Hepatocyte (in vitro differentiated cells): ENCODE results near the gene KIAA1755. TPM values are rescaled to one million over a fixed set of nuclear protein-coding genes. Genes with fewer than 3 reads are reported as not detected.

ENCODE experiments used
- DNase-seq: peaks from one replicate; pipeline ENCODE4 v3.0.0-alpha.2; 2016; ENCODE audit warnings: low spot score
- H2AFZ ChIP-seq: fragments of 200-600 bp; sonication (generic); 2 replicates; pipeline ENCODE4 v1.6.0; 2016; ENCODE audit warnings: antibody characterized with exemption, mild to moderate bottlenecking
- H3K27ac ChIP-seq: fragments of 200-600 bp; sonication (generic); 2 replicates; pipeline ENCODE4 v1.5.1; 2016; ENCODE audit warnings: mild to moderate bottlenecking
- H3K27me3 ChIP-seq: fragments of 200-600 bp; sonication (generic); 2 replicates; pipeline ENCODE4 v1.6.1; 2016
- H3K36me3 ChIP-seq: fragments of 200-600 bp; sonication (generic); replicated peaks from 2 replicates; pipeline ENCODE4 v1.5.1; 2016; ENCODE audit warnings: low read depth; ENCODE audit not compliant: insufficient read depth
- H3K4me1 ChIP-seq: fragments of 200-600 bp; sonication (generic); 2 replicates; pipeline ENCODE4 v1.5.1; 2016; ENCODE audit warnings: mild to moderate bottlenecking, moderate library complexity; ENCODE audit not compliant: insufficient read depth
- H3K4me2 ChIP-seq: fragments of 200-600 bp; sonication (generic); 2 replicates; pipeline ENCODE4 v1.6.0; 2016
- H3K4me3 ChIP-seq: fragments of 200-600 bp; sonication (generic); 2 replicates; pipeline ENCODE4 v1.5.1; 2016; ENCODE audit warnings: mild to moderate bottlenecking
- H3K79me2 ChIP-seq: fragments of 200-600 bp; sonication (generic); 2 replicates; pipeline ENCODE4 v1.6.0; 2017; ENCODE audit warnings: mild to moderate bottlenecking
- H3K9me2 ChIP-seq: fragments of 200-600 bp; sonication (generic); replicated peaks from 2 replicates; pipeline ENCODE4 v1.6.0; 2017; ENCODE audit warnings: mild to moderate bottlenecking; ENCODE audit not compliant: insufficient read depth
- H3K9me3 ChIP-seq: fragments of 200-600 bp; sonication (generic); 2 replicates; pipeline ENCODE4 v1.5.1; 2016; ENCODE audit warnings: low read depth, mild to moderate bottlenecking
- H4K20me1 ChIP-seq: fragments of 200-600 bp; sonication (generic); 2 replicates; pipeline ENCODE4 v1.6.0; 2016; ENCODE audit warnings: mild to moderate bottlenecking; ENCODE audit not compliant: insufficient read depth, poor library complexity, severe bottlenecking
- CTCF ChIP-seq: fragments of 200-600 bp; sonication (generic); IDR thresholded peaks from 2 replicates; pipeline ENCODE4 v1.5.1; 2016; ENCODE audit warnings: antibody characterized with exemption, mild to moderate bottlenecking; ENCODE audit not compliant: poor library complexity
- EZH2 ChIP-seq: fragments of 200-600 bp; sonication (generic); IDR thresholded peaks from 2 replicates; pipeline ENCODE4 v1.6.1; 2016; ENCODE audit warnings: antibody characterized with exemption, mild to moderate bottlenecking, borderline replicate concordance
- EZH2phosphoT487 ChIP-seq: fragments of 200-600 bp; sonication (generic); IDR thresholded peaks from one replicate; pipeline ENCODE4 v1.6.1; 2018; ENCODE audit warnings: antibody characterized with exemption, mild to moderate bottlenecking, low read depth, moderate library complexity; ENCODE audit not compliant: unreplicated experiment, severe bottlenecking
- WGBS: methylation state at CpG from one replicate; pipeline ENCODE4 v1.1.6; 2016; ENCODE audit warnings: low lambda C conversion rate; ENCODE audit errors: missing lambda C conversion rate; 5-methylcytosine and 5-hydroxymethylcytosine counted together
- polyA plus RNA-seq: library from polyadenylated mRNA; unstranded; fragments of >200 nt; fragmentation: Nextera tagmentation; extraction: Ambion mirVana; gene quantifications from 2 replicates; pipeline ENCODE4 v1.2.1, GENCODE V29; 2016
- total RNA-seq: library from RNA; depleted of rRNA; stranded (reverse); fragments of >200 nt; gene quantifications from 2 replicates; pipeline ENCODE4 v1.2.3, GENCODE V29; 2014

Gene KIAA1755
- total and polyA plus RNA-seq, 2 experiments from 2014 or later = 1.6 to 3.4 TPM

- Histone ChIP-seq H3K9me2 (no peaks in the 10 kb centered on the region), H3K4me2 (no peak overlapping the region), H2AFZ (no peak overlapping the region), H3K4me3 (no peak overlapping the region), H3K9me3 (no peaks in the 10 kb centered on the region), H3K79me2 (no peaks in the 10 kb centered on the region), H3K27ac (no peak overlapping the region), H4K20me1 (no peaks in the 10 kb centered on the region), H3K36me3 (no peaks in the 10 kb centered on the region), H3K27me3 (no peaks in the 10 kb centered on the region), H3K4me1 (peaks cover 9% of the 10 kb centered on the region)
- no peak for DNase-seq
- no peak for TF ChIP-seq EZH2phosphoT487
- no peak for TF ChIP-seq CTCF
- no peak for TF ChIP-seq EZH2
- 90% methylated on average over 5 of the region's 5 CpGs for WGBS
These were observed 65.5 kb downstream of the KIAA1755 start for GRCh38 chr20:38194971-38195504.

GRCh38 chr20:38193586-38194105 is 66.9 kb downstream of the KIAA1755 start:
- H3K9me2 ChIP-seq = no peaks in the 10 kb centered on the region
- H3K9me3 ChIP-seq = no peaks in the 10 kb centered on the region
- TF ChIP-seq EZH2phosphoT487 (no peak), EZH2 (no peak), CTCF (no peak)
- WGBS = 91% methylated on average over 4 of the region's 4 CpGs
- H3K27ac ChIP-seq = no peak overlapping the region
- H3K27me3 ChIP-seq = no peaks in the 10 kb centered on the region
- no peak overlapping the region for H3K4me2 ChIP-seq
- H2AFZ ChIP-seq = no peak overlapping the region
- DNase-seq = no peak
- H3K36me3 ChIP-seq = no peaks in the 10 kb centered on the region
- no peak overlapping the region for H3K4me3 ChIP-seq
- H3K79me2 ChIP-seq = no peaks in the 10 kb centered on the region
- no peaks in the 10 kb centered on the region for H4K20me1 ChIP-seq
- peaks cover 9% of the 10 kb centered on the region for H3K4me1 ChIP-seq

GRCh38 chr20:38192323-38192885 is 68.1 kb downstream of the KIAA1755 start:
- H3K9me3 ChIP-seq = no peaks in the 10 kb centered on the region
- H3K27me3 ChIP-seq = no peaks in the 10 kb centered on the region
- no peaks in the 10 kb centered on the region for H4K20me1 ChIP-seq
- no peaks in the 10 kb centered on the region for H3K36me3 ChIP-seq
- TF ChIP-seq CTCF (no peak), EZH2phosphoT487 (no peak), EZH2 (no peak)
- H3K4me3 ChIP-seq = no peak overlapping the region
- WGBS = 93% methylated on average over 9 of the region's 9 CpGs
- H3K4me1 ChIP-seq = peaks cover 9% of the 10 kb centered on the region
- DNase-seq = no peak
- no peaks in the 10 kb centered on the region for H3K79me2 ChIP-seq
- no peak overlapping the region for H3K27ac ChIP-seq
- no peak overlapping the region for H3K4me2 ChIP-seq
- no peak overlapping the region for H2AFZ ChIP-seq
- no peaks in the 10 kb centered on the region for H3K9me2 ChIP-seq
